Endothelial cell of umbilical vein (primary cell): Measurements from ENCODE around the gene ADGRD1. TPM values are rescaled to one million over a fixed set of nuclear protein-coding genes. Genes with fewer than 3 reads are reported as not detected.

Source experiments
- BruUV-seq: library from RNA; stranded (reverse); fragments of 400-500 nt; replicated peaks from 2 replicates; lab custom pipeline; 2021; lab: Mats Ljungman, UMichigan
- CTCF ChIA-PET: fragments of 300-600, 350-600 bp; sonication (Branson Sonifier 250); formaldehyde crosslinking; loops from one replicate; lab custom pipeline; 2021; ENCODE audit warnings: antibody characterized with exemption, inconsistent platforms; lab: Charles Lee
- POLR2A ChIA-PET: fragments of 300-600, 350-600 bp; sonication (Branson Sonifier 250); formaldehyde crosslinking; loops from one replicate; lab custom pipeline; 2021; ENCODE audit warnings: antibody characterized with exemption, inconsistent platforms; lab: Charles Lee
- DNase-seq: peaks from one replicate; pipeline ENCODE4 v3.0.0-alpha.2; 2011; ENCODE audit warnings: low read depth, low spot score
- FAIRE-seq: peaks from 2 replicates; lab custom pipeline; 2011; peaks lifted over from hg19 to GRCh38; lab: Jason Lieb, UNC
- H2AFZ ChIP-seq: 2 replicates; pipeline ENCODE4 v1.6.0; 2012; ENCODE audit warnings: low read depth, low read length, control low read depth, inconsistent platforms
- H3K27ac ChIP-seq: 2 replicates; pipeline ENCODE4 v1.5.1; 2011; ENCODE audit warnings: low read depth, mild to moderate bottlenecking, control low read depth, low read length, moderate library complexity; ENCODE audit not compliant: insufficient read depth
- H3K27me3 ChIP-seq, 2 experiments: 2 replicates each; pipeline versions ENCODE4 v1.6.0 to v1.6.1; 2011; ENCODE audit warnings: low read length in 2 of 2, mixed read lengths in 1 of 2; ENCODE audit not compliant: control insufficient read depth in 2 of 2, insufficient read depth in 2 of 2
- H3K36me3 ChIP-seq, 2 experiments: 2 replicates in 1 of 2; 3 replicates in 1 of 2; pipeline ENCODE4 v1.5.1; 2011; ENCODE audit warnings: low read length in 2 of 2, mild to moderate bottlenecking in 1 of 2, moderate library complexity in 1 of 2; ENCODE audit not compliant: control insufficient read depth in 2 of 2, insufficient read depth in 2 of 2; ENCODE audit errors: extremely low read depth in 1 of 2
- H3K4me1 ChIP-seq: 3 replicates; pipeline ENCODE4 v1.5.1; 2011; ENCODE audit warnings: mild to moderate bottlenecking, low read length; ENCODE audit not compliant: control insufficient read depth, insufficient read depth; ENCODE audit errors: extremely low read depth
- H3K4me2 ChIP-seq: 2 replicates; pipeline ENCODE4 v1.6.1; 2011; ENCODE audit warnings: low read length, control low read depth, mixed read lengths; ENCODE audit not compliant: insufficient read depth
- H3K4me3 ChIP-seq, 3 experiments: fragments of 200-600 bp in 1 of 3; sonication (generic), shearing (Covaris generic) in 1 of 3; replicated peaks in 1 of 3; 2 replicates each; pipeline ENCODE4 v1.5.1; 2011 to 2016; ENCODE audit warnings: control low read depth in 3 of 3, low read length in 3 of 3, mild to moderate bottlenecking in 2 of 3, inconsistent platforms in 1 of 3, low read depth in 1 of 3, moderate library complexity in 1 of 3; ENCODE audit not compliant: insufficient read depth in 1 of 3
- H3K79me2 ChIP-seq: 2 replicates; pipeline ENCODE4 v1.6.0; 2012; ENCODE audit warnings: low read length, inconsistent platforms; ENCODE audit not compliant: control insufficient read depth, insufficient read depth
- H3K9ac ChIP-seq: replicated peaks from 2 replicates; pipeline ENCODE3; 2011; ENCODE audit warnings: low read length, control low read depth; ENCODE audit not compliant: insufficient read depth; ENCODE audit errors: extremely low read depth
- H3K9me1 ChIP-seq: replicated peaks from 3 replicates; pipeline ENCODE4 v1.6.0; 2011; ENCODE audit warnings: mild to moderate bottlenecking, low read length; ENCODE audit not compliant: control insufficient read depth, insufficient read depth; ENCODE audit errors: extremely low read depth
- H3K9me3 ChIP-seq: replicated peaks from 2 replicates; pipeline ENCODE4 v1.5.1; 2012; ENCODE audit warnings: low read length, inconsistent platforms; ENCODE audit not compliant: control insufficient read depth, insufficient read depth
- H4K20me1 ChIP-seq: replicated peaks from 2 replicates; pipeline ENCODE3; 2011; ENCODE audit warnings: mild to moderate bottlenecking, low read length; ENCODE audit not compliant: control insufficient read depth, insufficient read depth; ENCODE audit errors: extremely low read depth
- CTCF ChIP-seq, 2 donors: IDR thresholded peaks; 1 replicate in 1 of 2; 2 replicates in 1 of 2; pipeline ENCODE4 v1.5.1; 2011; ENCODE audit warnings: low read length in 2 of 2, mild to moderate bottlenecking in 2 of 2, moderate library complexity in 2 of 2, control low read depth in 1 of 2, inconsistent platforms in 1 of 2, low read depth in 1 of 2; ENCODE audit not compliant: insufficient read depth in 1 of 2; ENCODE audit errors: extremely low read depth in 1 of 2
- EZH2 ChIP-seq: IDR thresholded peaks from 2 replicates; pipeline ENCODE4 v1.6.1; 2012; ENCODE audit warnings: borderline replicate concordance, low read depth, mild to moderate bottlenecking, moderate library complexity, low read length, inconsistent platforms; ENCODE audit not compliant: severe bottlenecking
- FOS ChIP-seq: IDR thresholded peaks from 2 replicates; pipeline ENCODE4 v1.6.1; 2011; ENCODE audit warnings: mild to moderate bottlenecking, low read length, moderate library complexity, borderline replicate concordance; ENCODE audit not compliant: insufficient read depth
- GATA2 ChIP-seq: IDR thresholded peaks from 2 replicates; pipeline ENCODE4 v1.7.0; 2011; ENCODE audit warnings: low read depth, mild to moderate bottlenecking, moderate library complexity, mixed read lengths, low read length; ENCODE audit not compliant: insufficient read length, insufficient read depth
- JUN ChIP-seq: IDR thresholded peaks from 2 replicates; pipeline ENCODE4 v1.6.1; 2011; ENCODE audit warnings: borderline replicate concordance, low read depth; ENCODE audit not compliant: insufficient read length, insufficient read depth
- MAX ChIP-seq: IDR thresholded peaks from 2 replicates; pipeline ENCODE4 v1.6.1; 2011; ENCODE audit not compliant: insufficient read depth, insufficient read length
- MYC ChIP-seq: IDR thresholded peaks from one replicate; pipeline ENCODE4 v1.6.1; 2011; ENCODE audit warnings: mild to moderate bottlenecking, low read depth, low read length
- POLR2A ChIP-seq: IDR thresholded peaks from 2 replicates; pipeline ENCODE4 v1.6.1; 2012; ENCODE audit warnings: low read depth, mild to moderate bottlenecking, control low read depth, low read length
- POLR2AphosphoS5 ChIP-seq: IDR thresholded peaks from 2 replicates; pipeline ENCODE4 v1.6.1; 2012; ENCODE audit warnings: low read depth, mild to moderate bottlenecking, control low read depth, low read length, moderate library complexity; ENCODE audit not compliant: insufficient read depth
- dilution Hi-C: fragments of 300-500 bp; cut with MboI; formaldehyde crosslinking; loops from one replicate; pipeline ENCODE4 v1.15.0; 2019; ENCODE audit warnings: low sequenced_read_pairs; ENCODE audit not compliant: extremely low pct_ligation_motif_present
- intact Hi-C: fragments of 100-400 bp; cut with micrococcal nuclease; formaldehyde crosslinking; loops from one replicate; pipeline ENCODE4 v1.10.0; 2022
- polyA plus RNA-seq, 4 experiments: library from polyadenylated mRNA; depleted of rRNA in 3 of 4; stranded (reverse) in 3 of 4; unstranded in 1 of 4; fragments of >200 nt; gene quantifications; 2 replicates each; pipeline versions ENCODE4 v1.2.1 to v1.2.3, GENCODE V29; 2011 to 2012; ENCODE audit warnings: missing spikeins in 1 of 4
- total RNA-seq: library from RNA; stranded (reverse); gene quantifications from 2 replicates; pipeline ENCODE4 v1.2.3, GENCODE V29; 2021

Gene ADGRD1
- total and polyA plus RNA-seq, 2 donors (not counting 3 experiments of a cell fraction or from before 2014, with no cell fraction given) = 0.07 TPM; not detected in 1

GRCh38 chr12:131137009-131137835 is 183.5 kb downstream of the ADGRD1 start:
- no peaks in the 10 kb centered on the region for H3K4me1 ChIP-seq
- H3K27ac ChIP-seq = no peak overlapping the region
- DNase-seq (no peak), FAIRE-seq (no peak)
- H3K4me2 ChIP-seq = no peak overlapping the region
- no peaks in the 10 kb centered on the region for H3K9me3 ChIP-seq
- no peak overlapping the region for H3K4me3 ChIP-seq
- CTCF ChIA-PET = no interaction called here
- POLR2A ChIA-PET = no interaction called here
- H2AFZ ChIP-seq = no peak overlapping the region
- no peaks in the 10 kb centered on the region for H3K27me3 ChIP-seq
- no peak for TF ChIP-seq MAX
- no peaks in the 10 kb centered on the region for H3K9me1 ChIP-seq
- intact Hi-C loops = loop anchor here (10.0 kb wide), 1 partner anchor 372 kb away; no protein-coding TSS in a partner anchor
- no peaks in the 10 kb centered on the region for H4K20me1 ChIP-seq
- H3K9ac ChIP-seq = no peak overlapping the region
- H3K36me3 ChIP-seq = no peaks in the 10 kb centered on the region
- H3K79me2 ChIP-seq = no peaks in the 10 kb centered on the region
- dilution Hi-C loops = no loop called here
- no TSS peak for BruUV-seq

- Histone ChIP-seq H3K9ac (no peak overlapping the region), H3K36me3 (no peaks in the 10 kb centered on the region), H3K9me3 (no peaks in the 10 kb centered on the region), H3K4me3 (no peak overlapping the region), H3K4me1 (no peaks in the 10 kb centered on the region), H3K79me2 (no peaks in the 10 kb centered on the region), H3K27me3 (no peaks in the 10 kb centered on the region), H4K20me1 (no peaks in the 10 kb centered on the region), H3K27ac (no peak overlapping the region), H3K4me2 (no peak overlapping the region), H2AFZ (no peak overlapping the region), H3K9me1 (no peaks in the 10 kb centered on the region)
- no TSS peak for BruUV-seq
- DNase-seq (no peak), FAIRE-seq (no peak)
- POLR2A ChIA-PET = no interaction called here
- no peak for TF ChIP-seq MYC
- no peak for TF ChIP-seq CTCF (IDR thresholded peaks at IDR 0.05; ENCODE audit: extremely low read depth in 1 of 2, insufficient read depth in 1 of 2, low read depth in 1 of 2, low read length in 2 of 2)
- TF ChIP-seq EZH2 = no peak
- no peak for TF ChIP-seq GATA2
- no peak for TF ChIP-seq MAX
- TF ChIP-seq JUN = no peak
- TF ChIP-seq POLR2A = no peak
- TF ChIP-seq POLR2AphosphoS5 = no peak
- no peak for TF ChIP-seq FOS
- intact Hi-C loops = loop anchor here (10.0 kb wide), 1 partner anchor 373 kb away; no protein-coding TSS in a partner anchor
- CTCF ChIA-PET = no interaction called here
- dilution Hi-C loops = no loop called here
Measured at GRCh38 chr12:131137836-131138637, 184.3 kb downstream of the ADGRD1 start.
